Activated CD4-positive, alpha-beta T cell treated with anti-CD3 and anti-CD28 coated beads for 24 hours (primary cell): Measurements from ENCODE around the gene FAM227B.

Source experiments
- DNase-seq, 2 donors: peaks; one replicate each; pipeline ENCODE4 v3.0.0-alpha.2; 2020; ENCODE audit warnings: low read depth in 2 of 2

Gene FAM227B

GRCh38 chr15:49297584-49297983 is 323.0 kb downstream of the FAM227B start:
- DNase-seq: no peak

GRCh38 chr15:49296258-49296657 is 324.4 kb downstream of the FAM227B start:
- DNase-seq: no peak

- DNase-seq: no peak
Measured at GRCh38 chr15:49293941-49294340, 326.7 kb downstream of the FAM227B start.

- DNase-seq: no peak
Measured at GRCh38 chr15:49290191-49290590, 330.4 kb downstream of the FAM227B start.

DNA sequence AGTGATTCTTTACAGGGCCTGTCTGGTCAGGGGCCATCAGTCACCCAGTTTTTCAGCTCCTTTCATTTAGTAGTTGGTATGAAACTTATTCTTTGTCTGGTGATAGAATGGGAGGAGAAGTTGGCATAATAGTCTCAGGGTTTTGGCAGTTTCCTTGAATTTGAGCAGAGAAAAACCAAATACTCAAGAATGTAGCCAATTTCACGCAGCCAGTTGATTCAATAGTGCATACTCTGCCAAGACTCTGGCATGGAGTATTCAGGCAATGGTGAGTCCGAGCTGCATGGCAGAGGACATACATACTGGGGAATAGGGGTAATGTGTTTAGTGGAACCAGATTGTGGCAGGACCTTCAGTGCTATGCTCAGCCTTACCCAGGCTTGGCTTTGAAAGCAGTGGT is 332.2 kb downstream of the FAM227B start:
- DNase-seq: no peak

DNA sequence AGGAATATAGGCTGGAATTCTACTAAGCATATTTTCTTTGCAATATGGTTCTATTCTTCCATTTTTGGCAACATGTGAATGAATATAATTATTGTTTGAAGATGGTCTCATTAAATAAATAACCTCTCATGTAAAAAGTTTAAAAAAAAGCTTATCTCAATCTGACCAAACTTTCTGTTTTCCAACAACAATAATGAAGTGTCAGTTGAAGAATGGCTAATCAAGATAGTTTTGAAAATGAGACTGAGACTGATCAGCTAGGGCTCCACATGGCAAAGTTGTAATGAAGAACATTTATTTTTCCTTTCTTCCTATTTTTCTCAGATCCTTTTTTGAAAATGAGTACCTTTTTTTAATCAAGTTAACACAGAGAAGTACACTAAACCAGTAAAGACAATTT is 333.1 kb downstream of the FAM227B start:
- no peak for DNase-seq

DNA sequence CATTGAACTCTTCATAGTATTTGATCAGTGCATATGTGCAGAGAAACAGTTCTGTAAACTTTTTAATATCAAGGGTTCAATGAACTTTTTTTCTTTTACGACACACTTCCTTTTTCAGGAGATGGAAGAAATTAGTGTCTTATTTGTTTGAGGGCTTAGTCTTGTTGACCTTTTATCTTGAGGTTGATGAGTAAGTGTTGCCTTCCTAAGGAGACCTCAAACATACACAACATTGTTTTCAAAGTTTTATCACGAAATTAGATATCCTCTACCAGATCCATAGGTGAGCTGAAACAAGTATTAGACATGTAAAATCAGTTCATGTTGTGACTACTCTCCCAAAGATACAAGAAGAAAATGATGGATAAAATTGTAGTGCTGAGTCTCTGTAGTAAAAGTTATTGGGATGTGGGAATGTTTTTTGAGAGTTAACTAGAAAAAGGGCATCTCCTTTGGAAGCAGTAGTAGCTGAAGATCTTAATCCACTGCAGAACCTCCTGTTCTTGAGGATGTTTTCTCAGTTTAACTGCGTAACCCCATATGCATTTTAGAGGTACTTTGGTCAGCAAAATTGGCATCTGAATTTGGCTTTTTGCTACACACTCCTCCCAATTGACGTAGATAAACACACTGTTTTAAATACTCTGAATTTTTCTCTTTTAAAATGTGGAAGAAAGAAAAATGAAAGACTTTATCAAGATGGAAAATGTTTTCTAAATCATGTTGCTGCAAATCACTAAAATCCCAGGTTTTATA is 333.8 kb downstream of the FAM227B start:
- DNase-seq: no peak

- no peak for DNase-seq
Measured at GRCh38 chr15:49282366-49282765, 338.3 kb downstream of the FAM227B start.

DNA sequence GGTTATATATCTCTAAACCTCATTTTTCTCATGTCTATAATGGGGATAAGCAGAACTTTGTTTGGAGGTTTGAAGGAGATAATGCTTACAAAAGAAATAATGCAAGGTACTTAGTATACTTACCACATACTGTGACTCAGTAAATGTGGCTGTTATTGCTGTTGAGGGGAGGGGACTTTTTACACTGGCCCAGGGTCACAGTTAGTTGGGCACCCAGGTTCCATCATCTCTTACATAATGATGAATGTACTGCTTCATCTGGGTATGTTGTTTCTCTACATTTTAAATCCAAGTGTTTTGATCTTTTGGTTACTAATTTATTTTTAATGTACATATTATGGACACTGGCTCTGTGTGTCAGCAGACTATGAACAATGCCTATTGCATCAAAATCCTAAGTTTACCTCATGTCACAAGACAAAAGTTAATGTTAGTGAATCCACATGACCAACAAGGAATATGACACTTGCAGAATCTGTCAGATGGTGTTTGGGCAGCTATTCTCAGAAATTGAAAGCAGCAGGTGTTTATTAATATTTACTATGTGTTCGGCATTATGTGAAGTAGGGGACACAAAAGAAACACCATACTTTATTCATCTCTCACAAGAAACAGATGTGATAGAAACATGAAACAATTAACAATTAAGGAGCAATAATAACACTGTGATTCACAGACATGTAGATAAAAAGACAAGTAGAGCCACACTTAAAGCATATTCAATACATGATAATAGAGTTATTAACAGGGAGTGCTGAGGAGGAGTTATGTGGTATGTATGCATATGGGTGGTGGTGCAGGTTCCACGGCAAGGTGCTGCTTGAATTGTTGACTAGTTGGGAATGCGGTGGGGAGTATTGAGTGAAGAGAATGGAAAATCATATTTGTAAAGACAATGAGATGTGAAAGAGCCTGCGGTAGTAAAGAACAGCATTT is 340.8 kb downstream of the FAM227B start:
- no peak for DNase-seq

DNA sequence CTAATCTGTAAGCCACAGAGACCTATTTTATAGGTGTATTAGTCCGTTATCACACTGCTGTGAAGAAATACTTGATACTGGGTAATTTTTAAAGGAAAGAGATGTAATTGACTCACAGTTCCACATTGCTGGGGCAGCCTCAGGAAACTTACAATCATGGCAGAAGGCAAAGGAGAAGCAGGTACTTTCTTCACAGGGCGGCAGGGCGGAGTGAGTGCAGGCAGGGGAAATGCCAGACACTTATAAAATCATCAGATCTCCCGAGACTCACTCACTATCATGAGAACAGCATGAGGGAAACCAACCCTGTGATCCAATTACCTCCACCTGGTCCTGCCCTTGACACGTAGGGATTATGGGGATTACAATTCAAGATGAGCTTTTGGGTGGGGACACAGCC is 341.9 kb downstream of the FAM227B start:
- DNase-seq: no peak
